ENCODE measurements around the gene GPR137. TPM values are rescaled to one million over a fixed set of nuclear protein-coding genes. Genes with fewer than 3 reads are reported as not detected.

GPR137 gene
- total RNA-seq, 1 donor from 2014 or later: 41.5 TPM

DNA sequence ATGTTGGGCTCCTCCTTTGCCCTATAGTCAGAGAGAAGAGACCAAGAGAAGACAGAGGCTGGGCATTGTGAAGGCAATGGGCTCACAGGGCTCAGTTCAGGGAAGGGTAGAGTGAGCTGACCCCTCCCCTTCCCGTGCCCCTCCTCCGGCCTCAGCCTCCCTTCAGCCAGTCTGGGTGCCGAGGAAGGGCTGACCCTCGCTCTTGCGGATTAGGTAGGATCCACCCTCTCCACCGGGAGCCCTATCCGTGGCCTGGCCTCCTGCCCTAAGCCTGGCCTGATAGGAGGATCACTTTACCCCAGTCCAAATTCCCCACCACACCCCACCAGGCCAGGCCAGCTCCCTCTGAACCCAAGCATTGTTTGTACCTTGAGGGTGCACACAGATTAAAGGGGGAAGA, 37.1 kb upstream of the GPR137 start:
- no peak for DNase-seq (ENCODE audit: extremely low read depth, low read depth, low spot score)

DNA sequence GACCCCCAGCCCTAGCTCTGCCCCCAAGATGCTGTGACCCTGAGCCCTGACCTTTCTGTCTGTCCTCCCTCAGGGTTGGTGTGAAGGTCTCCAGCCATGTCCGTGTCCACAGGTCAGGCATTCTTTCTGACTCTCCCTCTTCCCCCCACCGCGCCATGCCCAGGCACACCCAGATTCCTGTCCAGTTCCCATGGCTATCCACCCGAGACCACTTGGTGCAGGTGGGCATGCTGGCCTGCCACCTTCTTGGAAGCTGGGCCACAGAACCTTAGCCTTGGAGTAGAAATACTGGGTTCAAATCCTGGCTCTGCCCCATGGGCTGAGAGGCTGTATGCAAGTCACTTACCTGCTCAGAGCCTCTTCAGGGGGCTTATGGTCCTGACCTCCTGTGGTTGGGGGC, 36.6 kb upstream of the GPR137 start:
- no peak for DNase-seq (ENCODE audit: extremely low read depth, low read depth, low spot score)

DNA sequence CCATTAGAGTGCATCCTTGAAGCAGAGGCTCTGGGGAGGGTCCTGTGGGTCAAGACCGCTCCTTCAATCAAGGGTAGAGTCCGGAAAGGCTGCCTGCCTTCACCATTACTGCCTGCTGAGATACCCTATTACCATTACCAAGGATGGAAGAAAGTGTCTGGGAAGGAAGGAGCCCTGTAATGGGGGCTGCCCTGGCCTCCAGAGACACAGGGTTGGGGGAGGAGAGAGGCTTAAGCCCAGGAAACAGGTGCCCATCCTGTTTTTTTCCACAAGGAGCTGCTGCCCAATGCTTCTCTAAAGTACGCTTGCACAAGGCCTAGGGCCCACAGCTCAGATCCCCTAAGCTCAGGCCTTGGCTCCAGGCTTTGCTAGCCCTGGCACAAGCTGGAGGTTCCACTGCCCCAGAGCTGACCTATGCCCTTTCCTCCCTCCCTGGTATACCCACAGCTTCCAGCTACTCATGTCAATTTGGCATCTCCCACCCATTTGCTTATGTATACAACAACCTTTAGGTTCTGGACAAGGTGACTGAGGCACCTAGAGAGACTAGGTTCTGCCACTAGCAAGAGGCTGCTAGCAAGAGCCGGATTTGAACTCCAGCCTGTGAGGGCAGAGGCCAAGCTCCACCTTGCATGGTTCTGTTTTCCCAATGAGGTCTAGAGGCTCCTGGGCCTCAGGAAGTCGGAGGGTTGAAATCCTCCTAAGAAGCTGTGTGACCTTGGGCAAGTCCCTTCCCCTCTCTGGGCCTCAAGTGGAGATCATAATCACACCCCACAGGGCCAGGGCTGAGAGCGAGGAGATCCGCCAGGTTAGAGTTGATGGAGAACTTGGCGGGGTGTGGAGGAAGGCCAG, 35.9 kb upstream of the GPR137 start:
- DNase-seq (ENCODE audit: extremely low read depth, low read depth, low spot score): no peak

DNA sequence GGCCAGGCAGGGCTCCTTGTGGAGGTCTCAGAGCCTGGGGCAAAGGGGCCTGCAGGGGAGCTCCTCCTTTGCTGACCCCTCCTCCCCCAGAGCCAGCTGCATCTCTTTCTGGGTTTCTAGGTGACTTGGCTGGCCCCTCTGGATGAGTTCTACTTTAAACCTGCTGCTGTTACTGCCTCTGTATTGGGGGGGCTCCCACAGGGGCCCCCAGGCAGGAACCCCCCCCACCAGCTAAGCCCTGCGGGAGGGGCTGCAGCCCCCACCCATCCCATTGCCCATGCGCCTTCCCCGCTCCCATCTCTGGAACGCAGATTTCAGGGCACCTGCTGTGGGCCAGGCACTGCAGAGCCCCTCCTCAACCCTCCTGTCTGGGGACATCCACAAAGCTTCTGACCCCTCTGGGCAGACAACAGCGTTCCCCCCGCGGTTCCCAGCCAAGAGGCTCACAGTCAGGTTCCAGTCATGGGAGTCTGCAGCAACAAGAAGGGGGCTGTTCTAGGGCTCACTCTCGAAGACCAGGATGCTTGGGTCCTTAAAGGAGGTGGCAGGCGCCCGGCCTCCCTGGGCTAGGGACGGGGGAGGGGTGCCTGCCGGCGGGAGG, 35.1 kb upstream of the GPR137 start:
- no peak for DNase-seq (ENCODE audit: extremely low read depth, low read depth, low spot score)

DNA sequence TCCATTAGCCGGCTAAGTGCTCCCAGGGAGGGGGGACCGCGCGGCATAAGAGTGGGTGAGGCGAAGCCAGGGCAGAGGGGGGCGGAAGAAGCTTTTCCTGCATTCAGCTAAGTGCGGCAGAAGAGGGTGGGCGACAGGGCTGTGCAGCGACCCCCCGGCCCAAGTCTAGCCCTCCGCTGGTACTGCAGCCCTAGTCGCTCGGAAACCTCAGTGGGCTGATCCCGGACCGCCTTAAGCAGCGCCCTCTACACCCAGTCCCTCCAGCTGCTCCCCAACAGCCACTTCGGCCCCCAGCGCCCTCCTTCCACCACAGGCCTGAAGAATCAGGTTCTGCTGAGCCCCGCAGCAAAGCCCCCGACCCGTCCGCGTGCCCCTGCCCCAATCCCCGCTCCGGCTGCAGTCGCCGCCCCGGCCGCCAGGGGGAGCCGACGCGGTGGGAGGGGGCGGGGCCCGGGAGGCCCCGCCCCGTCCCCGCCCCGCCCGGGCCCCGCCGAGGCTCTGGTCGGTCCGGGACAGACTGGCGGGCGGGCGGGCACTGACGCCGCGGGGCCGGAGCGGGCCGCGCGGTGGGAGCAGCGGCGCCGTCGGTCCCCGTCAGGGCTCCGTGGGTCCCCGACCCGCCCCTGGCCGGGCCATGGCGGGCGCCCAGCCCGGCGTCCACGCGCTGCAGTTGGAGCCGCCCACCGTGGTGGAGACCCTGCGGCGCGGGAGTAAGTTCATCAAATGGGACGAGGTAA, 34.5 kb upstream of the GPR137 start, which contains the start of gene PLCB3:
Gene PLCB3 (plus strand): TSS at position 515 of the 737 bp plus-strand sequence. CDS start 120 bp downstream, at position 635.
- DNase-seq (ENCODE audit: extremely low read depth, low read depth, low spot score): no peak

DNA sequence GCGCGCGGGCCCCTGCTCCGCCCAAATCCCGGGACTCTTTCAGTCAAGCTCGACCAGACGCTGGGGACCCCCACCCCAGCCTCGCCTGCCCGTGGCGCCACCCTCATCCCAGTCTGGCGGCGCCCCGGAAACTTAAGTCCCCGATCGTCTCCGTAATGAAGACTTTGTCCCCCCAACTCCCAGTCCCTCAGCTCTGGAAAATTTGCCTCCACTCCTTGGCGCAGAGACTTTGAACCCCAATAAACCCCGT, 34.0 kb upstream of the GPR137 start:
- DNase-seq (ENCODE audit: extremely low read depth, low read depth, low spot score): no peak

DNA sequence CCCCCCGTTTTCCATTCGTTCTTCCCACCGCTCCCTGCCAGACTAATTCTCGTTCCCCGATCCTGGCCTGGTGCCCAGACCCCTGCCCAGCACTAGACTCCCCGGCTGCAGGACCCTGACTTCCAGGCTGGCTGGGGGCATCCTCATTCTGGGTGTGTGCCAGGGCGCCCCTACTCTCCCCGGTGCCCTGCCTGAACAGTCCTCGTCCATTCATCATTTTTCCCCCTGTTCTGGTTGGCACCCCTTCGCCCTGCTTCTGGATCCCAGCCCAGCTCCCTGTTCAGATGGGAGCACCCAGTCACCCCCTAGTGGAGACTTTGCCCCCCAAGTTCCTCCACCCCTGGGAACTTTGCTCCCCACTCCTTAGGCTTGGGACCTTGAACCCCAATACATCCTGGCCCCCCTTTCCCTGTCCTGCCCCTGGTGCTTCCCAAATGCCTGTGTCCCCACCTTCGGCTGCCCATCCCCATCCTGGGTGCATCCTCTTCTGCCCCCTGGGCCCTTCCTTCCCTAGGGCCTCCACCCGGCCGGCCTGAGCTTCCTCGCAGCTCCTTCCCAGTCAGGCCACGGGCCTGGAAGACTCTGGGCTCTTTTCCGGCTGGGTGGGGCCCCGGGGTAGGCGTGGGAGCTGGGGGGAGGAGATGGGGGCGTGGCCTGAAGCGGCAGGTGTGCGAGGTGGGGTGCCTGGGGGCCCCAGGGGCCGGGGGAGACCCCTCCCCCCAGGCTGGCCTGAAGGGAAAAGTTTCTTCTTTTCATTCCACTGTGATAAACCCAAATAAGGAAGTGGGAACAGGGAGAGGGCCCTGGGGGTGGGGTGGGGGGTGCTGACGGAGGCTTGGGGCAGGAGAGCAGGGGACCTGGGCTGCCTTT, 33.4 kb upstream of the GPR137 start:
- no peak for DNase-seq (ENCODE audit: extremely low read depth, low read depth, low spot score)

DNA sequence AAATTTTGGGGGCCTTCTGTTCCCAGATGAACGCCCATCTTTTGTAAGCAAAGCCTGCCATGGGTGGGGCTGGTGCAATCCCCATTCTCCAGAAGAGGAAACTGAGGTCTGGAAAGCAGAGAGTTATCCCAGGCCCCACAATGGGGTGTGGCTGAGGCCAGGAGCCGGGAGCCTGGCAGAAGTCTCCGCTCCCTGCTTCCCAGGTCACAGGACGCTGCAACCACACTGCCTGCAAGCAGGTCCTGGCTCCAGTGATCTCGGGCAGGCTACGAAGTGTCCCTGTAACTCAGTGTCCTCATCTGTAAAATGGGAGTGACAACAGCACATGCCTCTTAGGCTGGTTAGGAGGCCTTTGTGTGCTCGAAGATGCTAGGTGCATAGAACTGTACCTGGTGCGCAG, 32.6 kb upstream of the GPR137 start:
- no peak for DNase-seq (ENCODE audit: extremely low read depth, low read depth, low spot score)

DNA sequence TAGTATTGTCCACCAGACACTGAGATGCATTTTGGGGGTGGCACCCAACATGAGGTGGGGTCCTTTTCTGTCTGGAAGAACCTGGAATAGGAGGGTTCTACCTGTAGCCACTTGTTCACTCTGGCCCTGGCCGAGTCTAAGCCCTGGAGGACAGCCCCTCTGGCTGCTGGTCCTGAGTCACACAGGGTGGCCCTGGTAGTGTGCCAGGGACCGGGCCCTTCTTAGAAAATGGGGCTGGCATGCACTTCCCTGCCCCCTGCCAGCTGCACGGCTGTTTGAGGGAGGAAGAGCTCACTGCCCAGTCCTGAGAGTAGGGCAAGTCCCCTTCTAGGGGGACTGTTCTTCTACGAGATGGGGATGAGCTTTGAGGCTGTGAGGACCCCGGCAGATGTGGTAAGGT, 32.2 kb upstream of the GPR137 start:
- no peak for DNase-seq (ENCODE audit: extremely low read depth, low read depth, low spot score)

DNA sequence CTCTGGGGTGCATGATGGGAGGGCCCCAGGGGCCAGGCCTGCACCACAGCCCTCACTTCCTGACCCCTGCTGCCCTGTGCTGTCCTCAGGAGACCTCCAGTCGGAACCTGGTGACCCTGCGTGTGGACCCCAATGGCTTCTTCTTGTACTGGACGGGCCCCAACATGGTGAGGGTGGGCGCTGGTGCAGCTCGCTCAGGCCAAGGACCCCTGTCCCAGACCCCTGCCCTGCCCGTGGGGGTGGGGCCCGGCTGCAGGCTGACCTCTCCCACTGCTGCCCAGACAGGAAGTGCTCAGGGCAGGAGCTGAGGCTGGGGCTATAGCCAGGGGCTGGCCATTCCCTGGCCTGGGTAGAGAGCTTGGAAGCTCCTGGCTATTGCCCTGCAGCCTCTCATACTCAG, 31.3 kb upstream of the GPR137 start:
- no peak for DNase-seq (ENCODE audit: extremely low read depth, low read depth, low spot score)

DNA sequence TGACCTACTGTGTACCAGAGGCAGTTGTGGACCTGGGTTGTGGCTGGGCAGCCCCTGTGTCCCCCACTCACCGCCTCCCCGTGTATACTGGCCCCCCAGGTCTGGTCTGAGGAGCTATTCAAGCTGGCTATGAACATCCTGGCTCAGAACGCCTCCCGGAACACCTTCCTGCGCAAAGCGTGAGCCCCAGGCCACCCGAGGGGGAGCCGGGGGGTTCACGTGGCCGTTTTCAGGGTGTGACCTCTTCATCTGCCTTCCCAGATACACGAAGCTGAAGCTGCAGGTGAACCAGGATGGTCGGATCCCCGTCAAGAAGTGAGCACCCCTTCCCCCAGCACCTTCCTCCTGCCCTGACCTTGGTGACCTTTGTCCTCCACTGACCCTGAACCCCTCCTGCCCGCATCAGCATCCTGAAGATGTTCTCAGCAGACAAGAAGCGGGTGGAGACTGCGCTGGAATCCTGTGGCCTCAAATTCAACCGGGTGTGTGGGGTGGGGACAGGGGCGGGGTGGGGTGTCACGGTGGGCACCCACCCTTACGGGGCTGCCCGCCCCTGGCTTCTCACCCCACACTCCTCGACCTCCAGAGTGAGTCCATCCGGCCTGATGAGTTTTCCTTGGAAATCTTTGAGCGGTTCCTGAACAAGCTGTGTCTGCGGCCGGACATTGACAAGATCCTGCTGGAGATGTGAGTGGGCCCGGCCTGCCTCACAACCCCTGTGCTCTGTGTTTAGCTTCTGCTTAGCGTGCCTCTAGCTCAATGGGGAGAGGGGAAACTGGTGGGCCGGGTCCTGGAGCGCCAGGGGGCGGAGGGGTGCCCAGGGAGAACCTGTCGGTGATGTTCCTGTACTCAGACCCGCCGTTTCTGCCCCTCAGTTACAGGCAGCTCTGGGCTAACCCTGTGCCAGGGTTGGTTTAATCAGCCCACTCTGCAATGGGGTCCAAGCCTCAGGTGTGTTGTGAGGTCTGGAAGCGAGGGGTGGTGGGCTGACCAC, 30.2 kb upstream of the GPR137 start:
- no peak for DNase-seq (ENCODE audit: extremely low read depth, low read depth, low spot score)

DNA sequence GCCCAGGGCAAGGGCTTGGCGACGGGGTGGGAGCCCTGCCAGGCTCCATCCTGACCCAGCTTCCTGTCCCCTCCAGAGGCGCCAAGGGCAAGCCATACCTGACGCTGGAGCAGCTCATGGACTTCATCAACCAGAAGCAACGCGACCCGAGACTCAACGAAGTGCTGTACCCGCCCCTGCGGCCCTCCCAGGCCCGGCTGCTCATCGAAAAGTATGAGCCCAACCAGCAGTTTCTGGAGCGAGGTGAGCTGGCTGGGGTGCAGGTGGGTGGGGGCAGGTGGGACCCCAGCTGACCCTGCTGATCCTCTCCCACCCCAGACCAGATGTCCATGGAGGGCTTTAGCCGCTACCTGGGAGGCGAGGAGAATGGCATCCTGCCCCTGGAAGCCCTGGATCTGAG, 29.3 kb upstream of the GPR137 start:
- DNase-seq (ENCODE audit: extremely low read depth, low read depth, low spot score): no peak

DNA sequence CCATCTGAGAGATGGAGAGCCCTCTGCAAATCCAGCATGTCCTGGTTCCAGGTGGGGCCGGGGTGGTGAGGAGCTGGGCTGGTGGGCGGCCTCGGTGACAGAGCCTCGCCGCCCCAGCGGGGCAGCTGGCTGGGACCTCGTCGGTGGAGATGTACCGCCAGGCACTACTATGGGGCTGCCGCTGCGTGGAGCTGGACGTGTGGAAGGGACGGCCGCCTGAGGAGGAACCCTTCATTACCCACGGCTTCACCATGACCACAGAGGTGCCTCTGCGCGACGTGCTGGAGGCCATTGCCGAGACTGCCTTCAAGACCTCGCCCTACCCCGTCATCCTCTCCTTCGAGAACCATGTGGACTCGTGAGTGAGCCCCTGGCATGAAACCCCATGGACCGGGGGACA, 27.3 kb upstream of the GPR137 start:
- no peak for DNase-seq (ENCODE audit: extremely low read depth, low read depth, low spot score)

DNA sequence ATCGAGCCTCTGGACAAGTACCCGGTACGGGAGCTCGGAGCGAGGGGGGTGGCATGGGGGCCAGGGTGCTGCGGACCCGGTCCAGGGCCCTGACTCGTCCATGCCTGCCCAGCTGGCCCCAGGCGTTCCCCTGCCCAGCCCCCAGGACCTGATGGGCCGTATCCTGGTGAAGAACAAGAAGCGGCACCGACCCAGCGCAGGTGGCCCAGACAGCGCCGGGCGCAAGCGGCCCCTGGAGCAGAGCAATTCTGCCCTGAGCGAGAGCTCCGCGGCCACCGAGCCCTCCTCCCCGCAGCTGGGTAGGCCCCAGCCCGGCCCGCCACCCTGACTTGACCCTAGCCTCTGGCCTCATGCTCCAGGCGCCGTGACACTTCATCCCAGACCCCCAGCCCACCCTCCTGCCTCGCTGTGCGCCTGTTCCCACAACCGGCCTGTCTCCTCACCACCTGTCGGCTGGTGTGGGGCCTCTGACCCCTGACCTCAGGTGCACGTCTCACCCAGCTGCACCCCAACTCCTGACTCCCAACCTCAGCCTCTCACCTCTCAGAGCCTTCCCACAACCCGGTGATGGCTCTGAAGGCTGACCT, 26.6 kb upstream of the GPR137 start:
- DNase-seq (ENCODE audit: extremely low read depth, low read depth, low spot score): no peak

DNA sequence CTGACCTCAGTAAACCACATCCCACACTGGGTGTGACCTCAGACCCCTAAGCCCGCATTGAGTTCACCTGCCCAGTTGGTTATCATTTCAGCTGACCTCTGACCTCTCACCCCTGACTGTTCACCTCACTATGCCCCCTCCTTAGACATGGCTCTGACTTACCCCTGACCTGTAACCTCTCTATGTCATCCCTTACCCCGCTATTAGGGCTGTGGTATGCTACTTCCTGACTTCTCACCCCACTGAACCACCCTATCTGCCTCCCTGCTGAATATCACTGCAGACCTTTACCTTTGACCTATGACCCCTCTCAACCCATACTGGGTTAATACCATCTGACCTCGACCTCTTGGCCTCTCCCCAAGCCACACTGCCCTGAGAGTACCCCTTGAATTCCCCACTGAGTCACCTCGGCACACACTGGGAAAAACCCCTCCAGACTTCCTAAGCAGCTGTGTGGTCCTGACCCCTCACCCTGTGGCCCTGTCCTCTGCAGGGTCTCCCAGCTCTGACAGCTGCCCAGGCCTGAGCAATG, 26.0 kb upstream of the GPR137 start:
- no peak for DNase-seq (ENCODE audit: extremely low read depth, low read depth, low spot score)

DNA sequence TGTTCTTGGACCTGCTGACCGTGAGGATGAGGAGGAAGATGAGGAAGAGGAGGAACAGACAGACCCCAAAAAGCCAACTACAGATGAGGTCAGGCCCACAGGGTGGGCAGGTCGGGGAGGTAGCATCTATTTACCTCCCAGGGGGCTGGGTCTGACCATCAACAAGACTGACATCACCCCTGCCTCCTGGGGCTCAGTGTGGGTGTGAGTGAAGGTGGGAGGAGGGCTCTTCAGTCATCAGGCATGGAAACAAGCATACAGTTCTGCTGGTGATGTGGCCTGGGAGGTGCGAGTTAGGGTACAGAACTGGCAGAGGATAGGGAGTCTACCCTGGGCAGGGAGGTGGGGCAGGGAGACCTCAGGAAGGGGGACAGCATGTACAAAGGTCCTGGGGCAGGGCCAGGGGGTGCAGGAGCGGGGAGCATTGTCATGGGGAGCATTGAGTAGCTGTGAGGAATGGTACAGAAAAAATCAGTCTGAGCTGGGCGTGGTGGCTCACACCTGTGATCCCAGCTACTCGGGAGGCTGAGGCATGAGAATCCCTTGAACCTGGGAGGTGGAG, 25.4 kb upstream of the GPR137 start:
- no peak for DNase-seq (ENCODE audit: extremely low read depth, low read depth, low spot score)

DNA sequence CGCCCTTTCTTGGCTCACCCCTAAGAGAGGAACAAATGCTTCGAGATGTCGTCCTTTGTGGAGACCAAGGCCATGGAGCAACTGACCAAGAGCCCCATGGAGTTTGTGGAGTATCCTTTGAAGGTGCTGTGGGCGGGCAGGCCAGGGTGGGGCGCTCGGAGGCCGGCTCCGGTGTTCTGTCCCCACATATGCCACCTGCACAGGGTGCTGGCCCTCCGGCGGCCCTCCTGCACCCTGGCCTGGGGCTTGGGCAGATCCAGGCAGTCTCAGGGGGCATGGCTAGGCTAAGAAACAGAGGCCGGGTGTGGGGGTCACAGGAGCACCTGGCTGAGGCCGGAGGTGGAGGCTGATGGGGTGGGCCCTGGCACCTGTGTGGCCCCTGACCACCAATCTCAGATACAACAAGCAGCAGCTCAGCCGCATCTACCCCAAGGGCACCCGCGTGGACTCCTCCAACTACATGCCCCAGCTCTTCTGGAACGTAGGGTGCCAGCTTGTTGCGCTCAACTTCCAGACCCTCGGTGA, 24.0 kb upstream of the GPR137 start:
- DNase-seq (ENCODE audit: extremely low read depth, low read depth, low spot score): no peak

DNA sequence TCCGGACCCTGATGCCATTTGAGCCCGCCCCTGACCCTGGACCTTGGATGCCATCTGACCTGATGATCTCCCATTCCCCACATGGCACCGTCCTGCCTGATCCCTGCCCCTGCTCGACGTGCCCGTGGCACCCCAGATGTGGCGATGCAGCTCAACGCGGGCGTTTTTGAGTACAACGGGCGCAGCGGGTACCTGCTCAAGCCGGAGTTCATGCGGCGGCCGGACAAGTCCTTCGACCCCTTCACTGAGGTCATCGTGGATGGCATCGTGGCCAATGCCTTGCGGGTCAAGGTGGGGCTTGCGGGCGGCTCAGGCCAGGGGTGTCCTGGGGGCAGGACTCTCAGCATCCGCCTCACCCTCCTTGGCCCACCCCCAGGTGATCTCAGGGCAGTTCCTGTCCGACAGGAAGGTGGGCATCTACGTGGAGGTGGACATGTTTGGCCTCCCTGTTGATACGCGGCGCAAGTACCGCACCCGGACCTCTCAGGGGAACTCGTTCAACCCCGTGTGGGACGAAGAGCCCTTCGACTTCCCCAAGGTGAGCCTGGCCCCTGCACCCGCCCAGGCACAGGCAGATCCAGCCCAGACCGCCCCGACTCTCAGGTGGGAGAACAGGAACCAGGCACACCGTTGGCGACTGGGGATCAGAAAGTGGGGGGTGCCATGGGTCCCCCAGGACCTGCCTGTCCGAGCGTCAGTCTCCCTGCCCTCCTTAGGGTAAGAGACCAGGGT, 23.2 kb upstream of the GPR137 start:
- DNase-seq (ENCODE audit: extremely low read depth, low read depth, low spot score): no peak

Data from glomerular endothelial cell (primary cell).